ENCODE results near the gene ANKRD62. TPM values are rescaled to one million over a fixed set of nuclear protein-coding genes. Genes with fewer than 3 reads are reported as not detected.

ANKRD62 gene
- total RNA-seq, 2 donors from 2014 or later: 13.0 to 14.2 TPM

GRCh38 chr18:12048010-12048826 lies 45.4 kb upstream of the ANKRD62 start:
- intact Hi-C loops (cut with DNase I): loop anchor here (10.0 kb wide), 2 partner anchors 113 to 313 kb away; no protein-coding TSS in a partner anchor
- Histone ChIP-seq H3K36me3 (replicated peaks in 1 of 2; ENCODE audit: insufficient read depth in 1 of 2, low read depth in 2 of 2) (no peaks in the 10 kb centered on the region), H3K4me3 (no peak overlapping the region), H3K27me3 (no peaks in the 10 kb centered on the region), H3K4me1 (peaks cover 6% of the 10 kb centered on the region), H3K27ac (no peak overlapping the region), H3K9me3 (no peaks in the 10 kb centered on the region)
- DNase-seq: no peak
- TF ChIP-seq CTCF (IDR thresholded peaks at IDR 0.05): no peak
- no peak for TF ChIP-seq POLR2A (IDR thresholded peaks at IDR 0.05)
- ATAC-seq: no peak
- 79 to 88% methylated on average over 12 to 18 of the region's 20 CpGs for WGBS, 2 donors

- no peak overlapping the region for H3K27ac ChIP-seq
- H3K4me3 ChIP-seq: no peak overlapping the region
- DNase-seq (no peak), ATAC-seq (no peak)
- no peaks in the 10 kb centered on the region for H3K27me3 ChIP-seq
- WGBS, 2 donors: 75% methylated on average over 2 of the region's 2 CpGs
- no peaks in the 10 kb centered on the region for H3K36me3 ChIP-seq (replicated peaks in 1 of 2; ENCODE audit: insufficient read depth in 1 of 2, low read depth in 2 of 2)
- intact Hi-C loops (cut with DNase I): loop anchor here (10.0 kb wide), 2 partner anchors 114 to 314 kb away; no protein-coding TSS in a partner anchor
- no peaks in the 10 kb centered on the region for H3K9me3 ChIP-seq
- TF ChIP-seq POLR2A (IDR thresholded peaks at IDR 0.05) (no peak), CTCF (IDR thresholded peaks at IDR 0.05) (no peak)
- peaks cover 6% of the 10 kb centered on the region for H3K4me1 ChIP-seq
These were observed 44.8 kb upstream of the ANKRD62 start for GRCh38 chr18:12048827-12049175.

GRCh38 chr18:12049978-12050811 lies 43.4 kb upstream of the ANKRD62 start:
- Histone ChIP-seq H3K27me3 (no peaks in the 10 kb centered on the region), H3K36me3 (replicated peaks in 1 of 2; ENCODE audit: insufficient read depth in 1 of 2, low read depth in 2 of 2) (no peaks in the 10 kb centered on the region), H3K4me1 (peaks cover 6% of the 10 kb centered on the region), H3K9me3 (no peaks in the 10 kb centered on the region), H3K27ac (no peak overlapping the region), H3K4me3 (no peak overlapping the region)
- DNase-seq (no peak), ATAC-seq (no peak)
- intact Hi-C loops (cut with DNase I): loop anchor here (10.0 kb wide), 2 partner anchors 115 to 315 kb away; no protein-coding TSS in a partner anchor
- 55 to 70% methylated on average over 9 of the region's 9 CpGs for WGBS, 2 donors
- TF ChIP-seq CTCF (IDR thresholded peaks at IDR 0.05) (no peak), POLR2A (IDR thresholded peaks at IDR 0.05) (no peak)

GRCh38 chr18:12052866-12053265 lies 40.8 kb upstream of the ANKRD62 start:
- no peak for DNase-seq
- Histone ChIP-seq H3K36me3 (replicated peaks in 1 of 2; ENCODE audit: insufficient read depth in 1 of 2, low read depth in 2 of 2) (no peaks in the 10 kb centered on the region), H3K27ac (no peak overlapping the region), H3K27me3 (no peaks in the 10 kb centered on the region), H3K4me3 (no peak overlapping the region), H3K9me3 (no peaks in the 10 kb centered on the region), H3K4me1 (no peaks in the 10 kb centered on the region)
- TF ChIP-seq CTCF (IDR thresholded peaks at IDR 0.05): no peak
- no peak for TF ChIP-seq POLR2A (IDR thresholded peaks at IDR 0.05)
- 85 to 96% methylated on average over 3 of the region's 3 CpGs for WGBS, 2 donors
- intact Hi-C loops (cut with DNase I): no loop called here
- no peak for ATAC-seq
